ENCODE measurements around the gene CCBE1.

GRCh38 chr18:59479776-59480175 is 217.4 kb downstream of the CCBE1 start:
- TF ChIP-seq GATA2 (IDR thresholded peaks at IDR 0.05; ENCODE audit: low read depth, low read length): no peak
- no peak for TF ChIP-seq GATA3 (IDR thresholded peaks at IDR 0.05; ENCODE audit: low read depth, low read length)
